Gastrocnemius medialis (tissue), 4 donors: ENCODE measurements around the gene THAP7. TPM values are rescaled to one million over a fixed set of nuclear protein-coding genes. Genes with fewer than 3 reads are reported as not detected.
A peak's percentile ranks its signal among the peaks of the same experiment; 100 is the strongest.

ENCODE experiments used
- ATAC-seq, 2 donors: fragments of 150-250 bp; one replicate each; pipeline ENCODE4 v1.9.1; 2016
- DNase-seq, 2 donors: peaks; one replicate each; pipeline ENCODE4 v3.0.0-alpha.2; 2019
- H3K27ac ChIP-seq, 4 donors: fragments of 200-600 bp; sonication (generic); 1 replicate in 1 of 4; 2 replicates in 3 of 4; pipeline ENCODE4 v1.5.1; 2016 to 2018; ENCODE audit warnings: mild to moderate bottlenecking in 2 of 4, moderate library complexity in 1 of 4
- H3K27me3 ChIP-seq, 3 donors: fragments of 200-600 bp; sonication (generic) in 2 of 3; 1 replicate in 1 of 3; 2 replicates in 2 of 3; pipeline versions ENCODE4 v1.5.1 to v1.6.0; 2016 to 2019; ENCODE audit warnings: mild to moderate bottlenecking in 1 of 3, moderate library complexity in 1 of 3
- H3K36me3 ChIP-seq, 2 donors: fragments of 200-600 bp; sonication (generic) in 1 of 2; one replicate each; pipeline ENCODE4 v1.5.1; 2017 to 2018
- H3K4me1 ChIP-seq, 2 donors: fragments of 200-600 bp; sonication (generic) in 1 of 2; one replicate each; pipeline ENCODE4 v1.5.1; 2016 to 2017; ENCODE audit warnings: mild to moderate bottlenecking in 2 of 2
- H3K4me3 ChIP-seq, 4 donors: fragments of 200-600 bp; sonication (generic) in 3 of 4; 1 replicate in 1 of 4; 2 replicates in 3 of 4; pipeline ENCODE4 v1.5.1; 2016 to 2019; ENCODE audit warnings: mild to moderate bottlenecking in 2 of 4
- H3K9me3 ChIP-seq, 3 donors: fragments of 200-600 bp; sonication (generic) in 2 of 3; 1 replicate in 1 of 3; 2 replicates in 2 of 3; pipeline ENCODE4 v1.5.1; 2016 to 2019
- POLR2A ChIP-seq, 2 donors: fragments of 450-650 bp; IDR thresholded peaks; one replicate each; pipeline ENCODE4 v1.6.1; 2017; ENCODE audit warnings: antibody characterized with exemption in 2 of 2, mild to moderate bottlenecking in 2 of 2, moderate library complexity in 2 of 2
- in situ Hi-C, 4 donors: fragments of 200-750 bp; cut with MboI; loops; one replicate each; pipeline versions ENCODE4 v1.15.0 to v1.8.0; 2017; ENCODE audit warnings: low sequenced_read_pairs in 4 of 4
- intact Hi-C: fragments of 100-400 bp; cut with DNase I; formaldehyde crosslinking; loops from one replicate; pipeline ENCODE4 v1.15.1; 2023; ENCODE audit warnings: low total_unique reads
- total RNA-seq, 4 donors: library from RNA; depleted of rRNA; stranded (reverse); fragments of >200 nt; gene quantifications; one replicate each; pipeline versions ENCODE4 v1.1.0 to v1.2.3, GENCODE V29; 2016
- TF ChIP-seq, protein P1 (sequence below), 5 experiments: fragments of 450-650 bp in 3 of 5; fragments of 200-600 bp in 2 of 5; sonication (generic) in 2 of 5; IDR thresholded peaks in 4 of 5; conservative IDR thresholded peaks in 1 of 5; 1 replicate in 4 of 5; 2 replicates in 1 of 5; pipeline ENCODE4 v1.5.1; 2016 to 2019; ENCODE audit warnings: antibody characterized with exemption in 5 of 5, mild to moderate bottlenecking in 3 of 5, moderate library complexity in 3 of 5

Gene THAP7
- total RNA-seq, 4 donors from 2014 or later = 44.8 to 76.2 (median 61.7) TPM

DNA sequence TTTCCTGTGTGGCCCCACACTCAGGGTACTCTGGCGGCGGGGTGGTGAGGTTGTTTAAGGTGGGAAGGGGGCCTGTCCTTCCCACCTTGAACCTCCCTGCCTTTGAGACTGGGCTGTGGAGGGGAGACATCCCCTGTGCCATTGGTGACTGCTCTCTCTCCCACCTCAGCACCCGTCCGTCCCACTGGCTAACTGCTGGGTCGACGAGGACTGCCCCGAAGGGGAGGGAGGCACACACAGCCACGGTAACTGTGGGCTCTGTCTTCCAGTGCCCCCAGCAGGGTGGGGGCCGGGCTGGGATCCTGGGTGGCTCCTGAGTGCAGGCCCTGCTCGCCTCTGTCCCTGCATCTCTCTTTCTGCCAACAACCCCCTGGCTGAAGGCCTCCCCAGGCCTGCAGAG lies 20.6 kb upstream of the THAP7 start:
- no peaks in the 10 kb centered on the region for H3K4me1 ChIP-seq
- intact Hi-C loops (no loop called here), in situ Hi-C loops (no loop called here)
- DNase-seq (no peak), ATAC-seq (no peak)
- no peaks in the 10 kb centered on the region for H3K9me3 ChIP-seq
- H3K4me3 ChIP-seq = no peak overlapping the region
- no peak for TF ChIP-seq POLR2A (IDR thresholded peaks at IDR 0.05)
- TF ChIP-seq, protein P1, sequence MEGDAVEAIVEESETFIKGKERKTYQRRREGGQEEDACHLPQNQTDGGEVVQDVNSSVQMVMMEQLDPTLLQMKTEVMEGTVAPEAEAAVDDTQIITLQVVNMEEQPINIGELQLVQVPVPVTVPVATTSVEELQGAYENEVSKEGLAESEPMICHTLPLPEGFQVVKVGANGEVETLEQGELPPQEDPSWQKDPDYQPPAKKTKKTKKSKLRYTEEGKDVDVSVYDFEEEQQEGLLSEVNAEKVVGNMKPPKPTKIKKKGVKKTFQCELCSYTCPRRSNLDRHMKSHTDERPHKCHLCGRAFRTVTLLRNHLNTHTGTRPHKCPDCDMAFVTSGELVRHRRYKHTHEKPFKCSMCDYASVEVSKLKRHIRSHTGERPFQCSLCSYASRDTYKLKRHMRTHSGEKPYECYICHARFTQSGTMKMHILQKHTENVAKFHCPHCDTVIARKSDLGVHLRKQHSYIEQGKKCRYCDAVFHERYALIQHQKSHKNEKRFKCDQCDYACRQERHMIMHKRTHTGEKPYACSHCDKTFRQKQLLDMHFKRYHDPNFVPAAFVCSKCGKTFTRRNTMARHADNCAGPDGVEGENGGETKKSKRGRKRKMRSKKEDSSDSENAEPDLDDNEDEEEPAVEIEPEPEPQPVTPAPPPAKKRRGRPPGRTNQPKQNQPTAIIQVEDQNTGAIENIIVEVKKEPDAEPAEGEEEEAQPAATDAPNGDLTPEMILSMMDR (IDR thresholded peaks at IDR 0.05 in 4 of 5, conservative IDR thresholded peaks at IDR 0.05 in 1 of 5) = no peak
- H3K36me3 ChIP-seq = peaks cover 0 to 18% of the 10 kb centered on the region in 2 donors
- H3K27me3 ChIP-seq = no peaks in the 10 kb centered on the region
- H3K27ac ChIP-seq = no peak overlapping the region

DNA sequence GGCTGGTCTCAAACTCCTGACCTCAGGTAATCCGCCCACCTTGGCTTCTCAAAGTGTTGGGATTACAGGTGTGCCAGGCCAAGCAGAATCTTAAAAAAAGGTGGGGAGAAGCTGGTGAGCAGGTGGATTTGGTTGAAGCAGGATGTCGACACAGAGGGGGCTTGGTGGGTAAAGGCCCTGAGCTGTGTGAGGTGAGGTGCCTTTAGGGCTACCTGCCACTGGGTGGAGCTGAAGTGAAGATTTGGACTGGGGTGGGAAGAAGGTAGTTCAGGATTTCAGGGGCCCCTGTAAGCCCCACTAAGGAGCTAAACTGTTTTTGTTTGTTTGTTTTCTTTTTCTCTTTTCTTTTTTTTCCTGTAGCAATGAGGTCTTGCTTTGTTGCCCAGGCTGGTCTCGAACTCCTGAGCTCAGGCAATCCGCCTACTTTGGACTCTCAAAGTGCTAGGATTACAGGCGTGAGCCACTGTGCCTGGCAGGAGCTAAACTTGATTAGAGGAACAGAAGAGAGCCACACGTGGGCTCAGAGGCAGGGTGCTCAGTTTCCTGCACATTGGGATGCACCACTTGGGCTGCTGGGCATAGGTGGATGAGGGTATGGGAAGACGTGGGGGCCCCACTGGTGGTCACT lies 19.0 kb upstream of the THAP7 start:
- intact Hi-C loops = no loop called here
- ATAC-seq = peak in 1 of 2 donors; percentile 39

DNA sequence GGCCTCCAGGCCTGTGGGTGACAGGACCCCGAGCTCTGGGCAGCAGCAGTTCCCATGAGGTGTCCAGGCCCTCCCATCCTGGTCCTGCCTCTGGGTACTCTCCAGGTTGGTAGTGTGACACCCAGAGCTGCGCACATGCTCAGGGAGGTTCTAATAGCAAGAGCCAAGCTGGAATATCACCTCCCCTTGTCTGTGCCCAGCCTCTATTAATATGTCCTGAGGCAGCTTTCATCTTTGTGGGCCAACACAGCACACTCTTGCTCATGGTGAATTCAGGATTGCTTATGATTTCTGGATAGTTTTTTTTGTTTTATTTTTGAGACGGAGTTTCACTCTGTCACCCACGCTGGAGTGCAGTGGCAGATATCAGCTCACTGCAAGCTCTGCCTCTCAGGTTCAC lies 16.4 kb upstream of the THAP7 start:
- Histone ChIP-seq H3K4me1 (peaks cover 12 to 26% of the 10 kb centered on the region in 2 donors), H3K4me3 (no peak overlapping the region), H3K36me3 (peaks cover 0 to 4% of the 10 kb centered on the region in 2 donors), H3K9me3 (no peaks in the 10 kb centered on the region), H3K27me3 (no peaks in the 10 kb centered on the region), H3K27ac (no peak overlapping the region)
- ATAC-seq (no peak), DNase-seq (no peak)
- intact Hi-C loops = loop anchor here (5.0 kb wide), 2 partner anchors 36 to 624 kb away; partner anchors contain the start of genes LZTR1 and SDF2L1
- TF ChIP-seq POLR2A (IDR thresholded peaks at IDR 0.05) = no peak
- TF ChIP-seq, protein P1 (IDR thresholded peaks at IDR 0.05 in 4 of 5, conservative IDR thresholded peaks at IDR 0.05 in 1 of 5) = no peak
- in situ Hi-C loops = no loop called here

More for the DNA sequence above, 19.0 kb upstream of the THAP7 start:
- H3K27me3 ChIP-seq = no peaks in the 10 kb centered on the region
- no peak for TF ChIP-seq POLR2A (IDR thresholded peaks at IDR 0.05)
- TF ChIP-seq, protein P1 (IDR thresholded peaks at IDR 0.05 in 4 of 5, conservative IDR thresholded peaks at IDR 0.05 in 1 of 5) = peak; percentile 13 to 44 (median 31)
- peaks cover 2 to 3% of the 10 kb centered on the region in 2 donors for H3K4me1 ChIP-seq
- DNase-seq = no peak
- no peaks in the 10 kb centered on the region for H3K9me3 ChIP-seq
- in situ Hi-C loops = no loop called here
- H3K36me3 ChIP-seq = peaks cover 0 to 14% of the 10 kb centered on the region in 2 donors
- H3K27ac ChIP-seq = no peak overlapping the region
- no peak overlapping the region for H3K4me3 ChIP-seq

DNA sequence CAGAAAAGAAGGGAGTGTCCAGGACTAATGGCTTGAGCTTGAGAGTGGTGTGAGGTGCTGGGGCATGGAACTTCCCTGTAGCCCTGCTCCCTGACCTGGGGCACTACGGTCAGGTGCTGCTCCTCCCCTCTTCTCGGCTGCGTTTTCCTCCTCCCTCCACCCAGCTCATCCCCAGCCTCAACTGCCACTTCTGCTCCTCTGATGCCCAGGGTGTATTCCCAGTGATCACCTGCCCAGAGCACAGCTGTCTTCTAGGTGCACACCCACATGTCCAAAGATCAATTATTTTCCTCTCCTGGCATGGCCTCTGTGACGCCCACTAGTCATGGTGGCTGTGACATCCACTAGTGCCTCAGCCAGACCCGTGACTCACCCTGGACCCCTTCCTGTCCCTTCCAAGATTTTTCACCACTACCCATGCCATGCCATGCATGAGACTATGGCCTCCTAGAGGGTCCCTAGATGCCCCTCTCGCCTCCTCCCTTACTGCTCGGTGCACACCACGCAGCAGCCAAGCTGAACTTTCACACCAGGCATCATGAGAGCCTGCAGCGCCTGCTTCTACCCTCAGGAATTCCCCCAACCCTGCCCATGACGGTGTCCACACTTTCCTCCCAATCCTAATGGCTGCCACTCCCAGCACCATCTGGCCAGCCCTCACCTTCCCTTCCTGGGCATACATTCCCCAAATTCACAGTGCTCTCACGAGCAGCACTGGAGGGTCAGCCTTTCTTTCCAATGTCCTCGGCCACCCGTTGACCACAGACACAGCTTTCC lies 14.9 kb upstream of the THAP7 start:
- in situ Hi-C loops (no loop called here), intact Hi-C loops (loop anchor here (5.0 kb wide), 2 partner anchors 35 to 625 kb away; partner anchors contain the start of genes LZTR1 and SDF2L1)
- no peaks in the 10 kb centered on the region for H3K9me3 ChIP-seq
- H3K4me3 ChIP-seq = no peak overlapping the region
- DNase-seq (no peak), ATAC-seq (no peak)
- TF ChIP-seq, protein P1 (IDR thresholded peaks at IDR 0.05 in 4 of 5, conservative IDR thresholded peaks at IDR 0.05 in 1 of 5) = no peak
- no peak for TF ChIP-seq POLR2A (IDR thresholded peaks at IDR 0.05)
- no peaks in the 10 kb centered on the region for H3K36me3 ChIP-seq
- peaks cover 12 to 26% of the 10 kb centered on the region in 2 donors for H3K4me1 ChIP-seq
- no peaks in the 10 kb centered on the region for H3K27me3 ChIP-seq
- peak overlapping the region in 3 of 4 donors; percentile 90 to 96 (median 95) for H3K27ac ChIP-seq
